ENCODE measurements around the gene ST3GAL3.
A peak's percentile ranks its signal among the peaks of the same experiment; 100 is the strongest.

The ST3GAL3 gene

GRCh38 chr1:43764581-43764980 lies 57.2 kb downstream of the ST3GAL3 start:
- H3K4me3 ChIP-seq (ENCODE audit: low read depth, low read length) = no peak overlapping the region
- no peak for DNase-seq (ENCODE audit: low read depth)
- no peak for TF ChIP-seq CTCF (IDR thresholded peaks at IDR 0.05; ENCODE audit: insufficient read depth, low read depth, low read length, missing control alignments)

GRCh38 chr1:43766086-43766784 lies 58.9 kb downstream of the ST3GAL3 start:
- no peak overlapping the region for H3K4me3 ChIP-seq (ENCODE audit: low read depth, low read length)
- TF ChIP-seq CTCF (IDR thresholded peaks at IDR 0.05; ENCODE audit: insufficient read depth, low read depth, low read length, missing control alignments) = no peak
- DNase-seq (ENCODE audit: low read depth) = no peak

GRCh38 chr1:43766818-43767525 lies 59.6 kb downstream of the ST3GAL3 start:
- peak; percentile 33 for DNase-seq (ENCODE audit: low read depth)
- no peak overlapping the region for H3K4me3 ChIP-seq (ENCODE audit: low read depth, low read length)

GRCh38 chr1:43768168-43768567 lies 60.8 kb downstream of the ST3GAL3 start:
- no peak for DNase-seq (ENCODE audit: low read depth)
- TF ChIP-seq CTCF (IDR thresholded peaks at IDR 0.05; ENCODE audit: insufficient read depth, low read depth, low read length, missing control alignments) = no peak
- no peak overlapping the region for H3K4me3 ChIP-seq (ENCODE audit: low read depth, low read length)

More at GRCh38 chr1:43766818-43767525, 59.6 kb downstream of the ST3GAL3 start:
- no peak for TF ChIP-seq CTCF (IDR thresholded peaks at IDR 0.05; ENCODE audit: insufficient read depth, low read depth, low read length, missing control alignments)

GRCh38 chr1:43769350-43769908 lies 62.1 kb downstream of the ST3GAL3 start:
- DNase-seq (ENCODE audit: low read depth) = peak; percentile 48
- TF ChIP-seq CTCF (IDR thresholded peaks at IDR 0.05; ENCODE audit: insufficient read depth, low read depth, low read length, missing control alignments) = no peak
- no peak overlapping the region for H3K4me3 ChIP-seq (ENCODE audit: low read depth, low read length)

- DNase-seq (ENCODE audit: low read depth) = no peak
- no peak for TF ChIP-seq CTCF (IDR thresholded peaks at IDR 0.05; ENCODE audit: insufficient read depth, low read depth, low read length, missing control alignments)
- H3K4me3 ChIP-seq (ENCODE audit: low read depth, low read length) = no peak overlapping the region
Observed at GRCh38 chr1:43770111-43770510, 62.8 kb downstream of the ST3GAL3 start.
